GM18508 (cell line): ENCODE measurements around the gene JUN.

Experiments
- ATAC-seq: cut with Tn5 transposase; IDR thresholded peaks from one replicate; pipeline ENCODE4 v1.9.1; 2021; ENCODE audit warnings: moderate number of reproducible peaks; ENCODE audit not compliant: insufficient read depth, unreplicated experiment

The JUN gene

DNA sequence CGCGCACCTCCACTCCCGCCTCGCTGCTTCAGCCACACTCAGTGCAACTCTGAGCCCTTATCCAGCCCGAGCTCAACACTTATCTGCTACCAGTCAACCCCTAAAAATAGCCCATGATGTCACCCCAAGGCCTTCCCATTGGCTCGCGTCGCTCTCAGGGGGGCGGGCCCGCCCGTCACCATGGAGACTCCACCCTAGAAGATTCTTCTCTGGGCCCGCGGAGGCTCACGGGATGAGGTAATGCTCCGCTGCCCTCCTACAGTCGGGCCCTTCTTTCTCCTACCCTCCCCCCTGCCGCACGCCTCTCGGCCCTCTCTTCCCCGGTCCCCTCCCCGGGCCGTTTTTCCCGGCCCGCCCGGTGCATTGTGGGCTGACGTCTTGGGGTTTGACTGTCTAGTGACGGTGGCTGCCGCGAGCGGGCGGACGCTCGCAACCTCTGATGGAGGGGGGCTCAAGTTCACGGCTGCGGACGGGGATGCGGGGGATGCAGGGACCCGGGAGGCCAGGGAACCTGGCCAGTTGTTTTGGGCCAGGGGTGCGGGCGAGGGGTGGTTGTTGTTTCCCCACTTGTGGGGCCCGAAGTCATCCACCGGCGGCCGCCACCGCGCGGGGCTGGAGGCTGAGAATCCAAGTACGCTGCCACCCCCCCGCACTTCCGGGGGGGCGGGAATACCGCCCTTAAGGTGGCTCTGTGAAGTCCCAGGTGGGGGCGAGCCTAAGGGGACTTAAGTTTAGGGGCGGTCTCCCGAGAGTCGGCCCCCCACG is at the start of gene JUN:
Gene JUN, minus strand, starts transcription at position 55 of the 765 bp plus-strand sequence. CDS start 977 bp downstream, outside the sequence.
- peak; percentile 74 for ATAC-seq

DNA sequence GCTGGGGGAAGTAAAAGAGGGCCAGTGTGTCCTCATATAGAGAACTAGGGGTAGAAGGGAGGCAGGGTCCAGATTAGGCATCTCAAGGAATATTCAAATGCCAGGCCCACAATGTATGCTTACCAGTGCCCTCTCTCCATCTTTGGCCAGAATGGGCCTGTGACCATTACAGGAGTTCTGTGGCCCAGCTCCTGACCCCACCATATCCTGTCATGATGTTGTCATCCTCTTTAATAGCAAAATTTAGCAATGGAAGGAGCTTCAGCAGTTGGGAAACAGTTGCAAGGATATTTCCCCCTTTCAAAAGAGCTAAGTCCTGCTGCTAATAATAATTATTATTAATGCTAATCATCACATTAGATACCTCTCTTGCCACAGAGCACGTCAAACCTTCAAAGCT is 49.3 kb upstream of the JUN start:
- ATAC-seq = no peak

DNA sequence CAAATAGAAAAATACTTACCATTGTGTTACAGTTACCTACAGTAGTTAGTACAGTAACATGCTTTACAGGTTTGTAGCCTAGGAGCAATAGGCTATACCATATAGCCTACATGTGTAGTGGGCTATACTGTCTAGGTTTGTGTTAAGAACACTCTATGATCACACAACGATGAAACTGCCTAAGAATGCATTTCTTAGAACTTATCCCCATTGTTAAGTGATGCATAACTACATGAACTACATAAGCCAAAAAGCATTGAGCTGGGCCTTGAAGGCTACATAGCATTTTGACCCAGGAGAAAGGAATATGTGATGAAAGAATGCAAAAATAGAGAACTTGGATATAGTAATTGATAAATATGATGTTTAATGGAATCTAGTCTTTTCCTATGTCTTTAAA is 46.4 kb upstream of the JUN start:
- ATAC-seq = no peak

DNA sequence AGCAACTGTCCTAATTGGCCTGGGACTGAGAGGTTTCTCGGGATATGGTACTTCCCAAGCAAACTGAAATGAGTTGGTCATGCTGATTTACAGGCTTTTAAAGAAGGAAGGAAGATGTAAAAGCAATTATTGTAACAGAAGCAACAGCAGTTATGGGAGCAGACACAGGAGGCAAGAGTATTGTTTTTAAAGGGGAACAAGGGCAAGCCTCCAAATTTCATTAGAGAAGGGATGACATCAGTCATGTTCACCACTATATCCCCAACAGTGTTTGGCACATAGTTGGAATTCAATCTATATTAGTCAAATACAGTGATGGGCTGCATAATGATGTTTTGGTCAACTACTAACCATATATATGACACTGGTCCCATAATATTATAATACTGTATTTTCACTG is 46.0 kb upstream of the JUN start:
- ATAC-seq = no peak

DNA sequence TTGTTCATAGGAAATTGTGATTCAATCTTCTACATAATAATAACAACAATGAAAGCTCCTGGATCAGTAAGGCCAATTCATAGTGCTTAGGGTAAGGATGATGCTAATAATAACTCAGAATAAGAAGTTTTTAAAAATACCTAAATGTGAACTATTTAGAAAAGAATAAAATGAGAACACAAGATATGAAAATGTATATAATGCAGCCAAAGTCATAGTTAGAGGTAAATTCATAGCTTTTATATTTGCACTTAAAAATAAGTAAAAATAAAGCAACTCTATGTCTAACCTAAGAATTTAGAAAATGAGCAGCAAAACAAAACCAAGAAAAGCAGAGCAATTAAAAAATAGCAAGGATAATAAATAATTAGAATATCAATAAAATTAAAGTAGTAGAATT is 43.5 kb upstream of the JUN start:
- ATAC-seq = no peak

DNA sequence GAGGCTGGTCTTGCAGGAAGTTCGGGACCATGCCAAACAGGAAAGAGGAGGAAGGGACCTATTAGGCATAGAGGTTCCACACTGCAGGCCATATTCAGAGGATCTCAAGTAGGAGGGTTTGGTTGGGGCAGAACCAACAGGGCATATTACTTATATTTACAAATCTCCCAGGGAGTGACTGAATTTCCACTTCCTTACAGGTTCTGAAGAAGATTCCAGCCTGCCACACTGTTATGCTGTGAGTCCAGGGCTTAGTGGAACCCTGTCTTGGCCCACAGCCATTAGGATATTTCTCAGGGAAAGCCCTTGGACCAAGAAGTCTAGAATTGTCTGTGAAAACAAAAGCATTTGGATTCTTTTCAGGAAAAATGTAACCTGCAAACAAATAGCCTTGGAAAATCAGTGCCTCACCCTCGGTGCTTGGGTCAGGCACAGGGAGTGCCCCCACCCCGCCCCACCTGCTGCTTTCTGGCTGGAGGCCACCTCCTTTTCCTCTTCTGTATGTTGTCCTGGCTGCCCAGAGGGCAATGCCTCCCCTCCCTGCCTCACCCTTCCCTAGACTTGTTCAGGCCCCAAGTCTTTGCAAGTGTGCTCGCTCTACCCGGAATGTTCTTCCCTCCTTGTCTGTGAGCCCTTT is 41.0 kb upstream of the JUN start:
- no peak for ATAC-seq

DNA sequence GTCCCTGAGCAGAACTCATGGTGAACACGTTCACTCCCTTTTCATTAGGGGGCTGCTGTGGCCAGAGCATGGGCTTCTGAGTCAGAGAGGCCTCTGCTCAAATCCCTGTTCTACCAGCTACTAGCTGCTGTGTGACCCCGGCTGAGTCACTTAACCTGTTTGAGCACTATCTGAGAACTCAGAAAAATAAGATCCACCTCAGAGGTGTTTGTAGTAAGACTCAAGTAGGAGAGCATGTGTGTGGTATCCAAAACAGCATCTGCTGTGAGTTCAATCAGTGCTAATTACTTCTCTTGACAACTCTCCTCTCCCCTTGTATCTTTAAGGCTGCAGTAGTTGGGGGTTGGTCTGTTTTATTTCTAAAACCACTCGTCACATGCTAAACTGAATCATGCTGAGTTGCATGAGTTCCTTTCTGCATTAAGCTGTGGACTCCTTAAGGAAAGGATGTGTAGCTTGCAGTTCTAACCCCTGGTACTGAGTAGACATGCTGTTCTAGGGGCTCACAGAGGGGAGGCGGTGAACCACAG is 39.7 kb upstream of the JUN start:
- no peak for ATAC-seq

DNA sequence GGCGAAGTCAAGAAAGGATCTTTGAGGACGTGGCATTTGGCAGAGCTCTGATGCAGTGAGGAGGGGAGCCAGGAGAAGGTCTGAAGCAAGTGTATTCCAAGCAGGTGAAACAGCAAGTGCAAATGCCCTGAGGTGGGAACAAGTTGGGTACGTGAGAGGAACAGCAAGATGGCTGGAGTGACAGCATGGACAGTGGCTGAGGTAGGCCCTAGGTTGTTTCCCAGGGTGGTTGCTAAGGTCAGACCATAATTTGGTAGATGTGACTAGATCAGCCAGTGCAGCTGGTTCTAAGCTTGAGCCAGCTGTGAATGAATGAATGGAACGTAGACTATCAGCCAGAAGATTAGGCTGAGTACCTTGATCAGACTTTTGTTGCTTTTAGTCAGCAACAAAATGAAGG is 37.5 kb upstream of the JUN start:
- ATAC-seq = no peak

DNA sequence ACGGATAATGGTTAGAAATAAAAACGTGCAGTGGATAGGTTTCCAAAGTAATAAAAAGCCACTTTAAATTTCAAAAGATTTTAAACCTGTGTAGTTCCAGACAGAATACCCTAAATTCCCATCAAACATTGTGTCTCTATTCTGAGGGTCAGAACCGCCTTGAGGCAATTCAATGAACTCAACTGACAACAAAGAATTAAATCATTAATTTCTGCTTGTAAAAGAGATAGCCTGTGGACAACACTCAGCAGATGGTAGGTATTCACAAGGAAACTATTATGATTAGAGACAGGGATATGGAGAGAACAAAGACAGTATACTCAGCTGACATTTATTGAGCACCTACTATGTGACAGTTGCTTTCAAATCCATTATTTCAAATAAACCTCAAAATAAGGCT is 35.1 kb upstream of the JUN start:
- ATAC-seq = no peak

DNA sequence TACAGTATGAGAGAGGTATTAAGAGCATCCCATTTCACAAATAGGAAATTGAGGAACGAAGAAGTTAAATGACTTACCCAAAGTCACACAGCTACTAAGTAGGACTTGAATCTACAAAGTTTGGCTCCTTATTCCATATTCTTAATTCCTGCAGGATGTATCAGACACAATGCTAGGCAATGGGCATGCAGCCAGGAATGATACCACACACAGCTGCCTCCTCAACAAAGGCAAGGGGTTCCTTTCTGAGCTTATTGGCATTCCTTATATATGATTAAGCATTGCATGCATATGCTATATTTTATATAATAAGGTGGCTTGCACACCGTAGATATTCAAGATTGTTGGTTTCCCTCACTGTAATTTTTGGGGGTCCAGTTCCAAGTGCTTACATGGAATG is 34.2 kb upstream of the JUN start:
- ATAC-seq = no peak

DNA sequence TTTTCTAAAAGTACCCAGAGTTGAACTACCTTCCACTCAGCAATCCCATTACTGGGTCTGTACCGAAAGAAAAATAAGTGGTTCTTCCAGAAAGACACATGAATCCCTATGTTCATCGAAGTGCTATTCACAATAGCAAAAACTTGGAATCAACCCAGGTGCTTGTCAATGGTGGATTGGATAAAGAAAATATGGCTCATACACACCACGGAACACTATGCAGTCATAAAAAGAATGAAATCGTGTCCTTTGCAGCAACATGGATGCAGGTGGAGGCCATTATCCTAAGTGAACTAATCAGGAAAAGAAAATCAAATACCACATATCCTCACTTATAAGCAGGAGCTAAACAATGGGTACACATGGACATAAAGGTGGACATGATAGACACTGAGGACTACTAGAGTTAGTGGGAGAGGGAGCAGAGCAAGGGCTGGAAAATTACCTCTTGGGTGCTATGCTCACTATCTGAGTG is 32.9 kb upstream of the JUN start:
- ATAC-seq = no peak

DNA sequence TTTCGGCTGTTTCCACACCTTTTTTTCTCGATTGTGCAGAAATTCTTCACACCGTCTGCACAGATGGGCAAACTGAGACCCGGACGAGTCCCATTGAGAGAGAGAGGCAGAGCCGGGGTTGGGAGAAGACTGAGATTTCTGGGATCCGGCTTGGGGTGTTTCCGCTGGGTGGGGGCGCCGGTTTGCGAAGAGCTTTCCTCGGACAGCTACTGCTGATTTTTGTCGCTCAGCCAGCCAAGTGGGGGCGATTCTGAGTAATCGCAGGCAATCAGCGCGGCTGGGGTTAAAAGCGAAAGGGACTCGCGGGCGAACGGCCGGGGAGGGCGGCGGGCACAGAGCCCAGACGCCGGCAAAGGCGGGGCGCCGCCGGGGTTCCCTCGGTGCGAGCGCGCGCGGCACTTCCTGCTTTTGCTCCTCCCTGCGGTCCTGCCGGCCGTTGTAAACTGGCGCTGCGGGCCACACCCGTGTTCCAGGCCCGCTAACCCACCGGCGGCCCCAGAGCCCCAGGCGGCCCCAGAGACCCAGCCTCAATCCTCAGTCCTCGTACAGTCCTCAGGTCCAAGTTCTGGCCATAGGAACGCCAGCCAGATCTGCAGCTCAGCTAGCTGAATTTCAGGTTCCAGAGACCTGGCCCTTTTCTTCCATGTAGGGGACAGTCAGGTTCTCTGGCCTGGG is 32.4 kb upstream of the JUN start:
- ATAC-seq = peak; percentile 41

DNA sequence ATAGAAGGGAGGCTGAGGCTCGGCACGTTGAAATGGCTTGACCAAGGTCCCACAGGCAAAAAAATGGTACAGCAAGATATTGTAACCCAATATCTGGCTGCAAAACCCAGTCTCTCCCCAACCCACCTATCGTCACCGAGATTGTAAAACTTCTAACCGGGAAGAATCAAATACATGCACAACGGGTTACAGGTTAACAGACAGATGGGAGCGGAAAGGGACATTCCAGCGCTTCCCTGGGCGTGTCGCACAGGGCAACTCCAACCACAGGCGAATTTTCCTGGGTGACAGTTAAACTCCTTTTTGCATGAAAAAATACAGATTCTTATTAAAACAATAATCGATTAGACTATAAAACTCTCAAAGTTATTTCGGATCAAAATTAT is 31.8 kb upstream of the JUN start:
- no peak for ATAC-seq

DNA sequence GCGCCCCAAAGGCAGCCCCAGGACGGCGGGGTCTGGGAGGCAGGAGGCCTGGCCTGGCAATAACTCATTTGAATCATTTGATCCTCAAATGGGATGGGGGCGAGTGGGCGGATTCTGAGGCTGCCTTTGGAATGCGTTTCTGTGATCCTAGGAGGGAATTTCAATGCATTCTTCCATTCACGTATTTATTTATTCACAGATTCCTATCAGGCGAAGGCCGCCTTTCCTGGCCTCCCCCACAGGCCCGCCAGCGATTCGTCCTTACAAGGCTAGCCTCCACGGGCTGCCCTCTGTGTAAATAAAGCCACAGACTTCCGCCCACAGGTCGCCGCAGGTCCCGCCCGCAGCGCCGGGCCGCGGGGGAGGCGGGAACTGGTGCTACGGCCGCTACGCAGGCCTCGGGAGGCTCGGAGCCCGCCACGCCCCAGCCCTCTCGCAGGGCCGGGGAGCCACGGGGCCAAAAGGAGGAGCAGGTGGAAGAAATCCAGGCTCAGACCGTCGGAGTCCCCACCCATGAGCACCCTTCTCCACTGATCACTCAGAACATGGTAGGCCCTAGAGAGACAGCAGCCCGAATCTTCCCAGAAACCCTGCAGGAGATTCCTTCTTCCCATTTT is 31.3 kb upstream of the JUN start:
- ATAC-seq = no peak

DNA sequence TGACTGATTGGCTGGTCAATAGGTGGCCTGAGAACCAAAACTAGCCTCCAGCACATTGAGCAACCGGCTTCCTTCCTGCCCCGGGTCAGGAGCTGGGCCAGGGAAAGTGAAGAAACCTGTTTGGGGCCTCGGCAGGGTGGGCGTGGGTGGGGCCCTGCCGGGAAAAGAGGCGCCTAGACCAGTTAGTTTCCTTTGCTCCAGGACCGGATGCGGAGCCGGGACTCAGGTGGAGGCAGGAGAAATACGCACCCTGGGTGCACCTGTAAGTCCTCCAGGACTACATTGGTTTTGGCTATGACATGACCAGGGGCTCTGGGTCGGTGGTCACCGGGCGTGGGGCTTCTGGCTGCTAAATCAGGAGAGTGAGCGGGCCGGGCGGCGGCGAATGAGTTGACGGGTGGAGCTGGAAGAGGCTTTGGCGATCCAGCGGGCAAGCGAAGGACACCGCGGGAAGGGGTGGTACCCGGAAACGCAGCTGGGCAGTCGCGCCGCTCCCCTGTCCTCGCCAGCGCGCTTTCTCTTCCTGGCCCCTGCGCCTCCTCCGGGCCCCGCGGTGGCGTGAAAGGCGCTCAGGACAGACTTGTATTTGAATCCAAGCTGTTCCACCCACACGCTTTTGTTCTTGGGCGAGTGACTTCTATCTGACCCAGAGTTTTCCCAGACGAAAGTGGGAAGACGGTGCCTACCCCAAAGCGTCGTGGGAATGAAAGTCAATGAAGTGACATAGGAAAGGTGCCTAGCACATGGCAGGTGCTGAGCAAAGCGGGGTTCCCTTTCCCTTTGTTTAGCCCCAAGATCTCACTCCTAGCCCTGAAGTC is 30.6 kb upstream of the JUN start:
- no peak for ATAC-seq

DNA sequence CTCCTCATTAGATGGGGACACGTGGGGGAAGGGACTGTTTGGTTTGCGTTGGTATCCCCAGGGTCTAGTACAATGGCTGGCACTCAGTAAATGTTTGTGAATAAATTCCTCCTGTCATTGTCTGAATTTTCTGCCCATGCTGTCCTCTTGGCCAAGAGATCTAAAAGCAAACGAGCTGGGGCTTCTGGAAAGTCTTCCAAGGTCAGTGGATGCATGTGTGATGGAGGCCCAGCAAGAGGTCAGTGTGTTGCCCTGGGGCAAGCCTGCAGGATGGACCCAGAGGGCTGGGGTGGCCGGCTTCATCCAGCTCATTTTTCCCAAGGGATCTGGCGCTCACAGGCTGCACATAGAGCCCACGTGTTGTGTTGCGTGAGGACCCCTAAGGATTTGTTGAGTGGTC is 30.0 kb upstream of the JUN start:
- no peak for ATAC-seq

DNA sequence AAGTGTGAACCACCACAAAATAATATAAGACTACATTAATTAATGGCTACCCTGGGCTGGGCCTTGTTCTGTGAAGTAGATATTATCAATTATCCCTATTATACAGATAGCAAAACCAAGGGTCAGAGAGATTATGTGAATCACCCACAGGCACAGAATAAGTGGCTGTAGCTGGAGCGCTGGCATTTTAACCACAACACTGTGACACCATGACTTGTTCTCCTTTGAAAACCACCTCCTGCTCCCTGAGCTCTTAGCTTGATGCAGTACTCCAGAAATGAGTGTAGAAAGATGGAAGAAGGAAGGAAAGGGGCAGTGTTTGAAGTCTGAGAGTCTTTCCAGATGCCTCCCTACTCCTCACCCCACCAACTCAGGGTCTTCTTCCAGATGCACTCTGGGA is 29.5 kb upstream of the JUN start:
- no peak for ATAC-seq

DNA sequence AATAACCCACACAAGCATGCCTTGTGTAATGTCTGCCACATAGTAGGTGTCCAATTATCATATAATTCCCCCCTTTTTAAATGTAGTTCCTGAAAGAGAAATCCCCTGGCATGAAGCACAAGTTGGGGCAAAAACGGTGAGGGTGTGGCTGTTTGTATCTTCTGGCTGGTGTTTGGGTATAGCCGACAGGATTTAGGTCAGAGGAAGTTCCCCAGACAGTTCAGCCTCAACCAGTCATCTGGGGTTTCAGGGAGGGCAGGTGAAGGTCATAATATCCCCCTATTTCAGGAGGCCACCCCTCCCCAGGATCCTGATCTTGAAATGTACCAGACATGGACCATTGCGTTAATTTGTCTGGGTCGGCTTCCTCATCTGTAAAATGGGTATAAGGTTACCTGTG is 29.1 kb upstream of the JUN start:
- no peak for ATAC-seq

DNA sequence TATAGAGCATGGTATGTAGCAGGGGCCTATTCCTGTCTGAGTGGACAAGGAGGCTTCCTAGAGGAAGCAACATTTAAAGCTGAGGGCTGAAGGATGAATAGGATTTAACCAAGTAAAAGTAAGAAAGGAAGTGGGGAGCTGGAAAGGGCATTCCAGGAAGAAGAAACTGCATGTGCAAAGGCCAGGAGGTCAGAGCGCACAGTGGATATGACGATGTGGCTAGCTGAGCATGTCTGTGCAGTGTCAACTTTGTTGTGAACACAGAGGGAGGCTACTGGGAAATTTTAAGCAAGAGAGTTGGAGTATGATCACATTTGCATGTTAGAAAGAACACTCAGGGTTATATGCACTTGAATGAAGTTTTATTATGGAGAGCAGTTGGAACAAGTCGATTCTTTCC is 28.6 kb upstream of the JUN start:
- no peak for ATAC-seq

DNA sequence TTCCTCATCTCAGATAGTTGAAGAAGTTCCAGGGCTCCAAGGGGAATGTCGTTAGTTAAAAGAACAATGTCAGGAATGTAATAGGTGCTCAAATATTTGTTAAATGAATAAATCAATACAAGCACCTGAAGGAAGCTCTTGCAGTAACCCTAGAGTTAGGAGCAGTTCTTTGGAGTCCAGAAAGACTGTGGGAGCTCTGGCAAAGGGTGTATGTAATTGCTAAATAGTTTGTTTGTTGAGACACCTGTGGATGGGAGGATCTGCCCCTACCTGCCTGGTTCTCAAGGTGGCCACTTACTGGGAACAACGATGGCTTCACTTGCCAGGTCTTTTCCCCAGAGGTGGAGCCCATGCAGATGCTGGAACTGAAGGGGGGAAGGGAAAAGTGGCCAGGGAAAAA is 27.5 kb upstream of the JUN start:
- no peak for ATAC-seq
